ENCODE measurements around the gene EML6.

The EML6 gene

DNA sequence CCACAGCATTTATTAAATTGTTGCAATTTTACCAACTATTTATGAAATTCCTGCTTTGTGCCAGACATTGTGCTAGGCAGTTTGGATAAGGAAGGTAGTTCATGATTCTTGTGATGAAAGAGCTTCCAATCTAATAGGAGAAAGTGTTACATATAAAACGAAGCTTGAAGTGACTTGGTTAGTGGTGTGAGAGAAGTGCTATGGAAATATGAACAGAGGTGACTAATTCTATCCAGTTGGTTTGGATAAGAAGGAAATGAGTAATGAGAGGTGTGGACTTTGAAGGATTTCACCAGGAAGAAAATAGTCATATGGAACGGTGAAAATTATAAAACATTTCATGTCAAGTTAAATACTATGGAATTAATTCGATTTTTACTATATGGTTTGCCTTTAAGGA is 48.6 kb downstream of the EML6 start:
- TF ChIP-seq, protein P1, sequence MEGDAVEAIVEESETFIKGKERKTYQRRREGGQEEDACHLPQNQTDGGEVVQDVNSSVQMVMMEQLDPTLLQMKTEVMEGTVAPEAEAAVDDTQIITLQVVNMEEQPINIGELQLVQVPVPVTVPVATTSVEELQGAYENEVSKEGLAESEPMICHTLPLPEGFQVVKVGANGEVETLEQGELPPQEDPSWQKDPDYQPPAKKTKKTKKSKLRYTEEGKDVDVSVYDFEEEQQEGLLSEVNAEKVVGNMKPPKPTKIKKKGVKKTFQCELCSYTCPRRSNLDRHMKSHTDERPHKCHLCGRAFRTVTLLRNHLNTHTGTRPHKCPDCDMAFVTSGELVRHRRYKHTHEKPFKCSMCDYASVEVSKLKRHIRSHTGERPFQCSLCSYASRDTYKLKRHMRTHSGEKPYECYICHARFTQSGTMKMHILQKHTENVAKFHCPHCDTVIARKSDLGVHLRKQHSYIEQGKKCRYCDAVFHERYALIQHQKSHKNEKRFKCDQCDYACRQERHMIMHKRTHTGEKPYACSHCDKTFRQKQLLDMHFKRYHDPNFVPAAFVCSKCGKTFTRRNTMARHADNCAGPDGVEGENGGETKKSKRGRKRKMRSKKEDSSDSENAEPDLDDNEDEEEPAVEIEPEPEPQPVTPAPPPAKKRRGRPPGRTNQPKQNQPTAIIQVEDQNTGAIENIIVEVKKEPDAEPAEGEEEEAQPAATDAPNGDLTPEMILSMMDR (IDR thresholded peaks at IDR 0.05; ENCODE audit: low read depth, low read length): no peak
- H3K4me3 ChIP-seq (ENCODE audit: low read depth, low read length): no peak overlapping the region

DNA sequence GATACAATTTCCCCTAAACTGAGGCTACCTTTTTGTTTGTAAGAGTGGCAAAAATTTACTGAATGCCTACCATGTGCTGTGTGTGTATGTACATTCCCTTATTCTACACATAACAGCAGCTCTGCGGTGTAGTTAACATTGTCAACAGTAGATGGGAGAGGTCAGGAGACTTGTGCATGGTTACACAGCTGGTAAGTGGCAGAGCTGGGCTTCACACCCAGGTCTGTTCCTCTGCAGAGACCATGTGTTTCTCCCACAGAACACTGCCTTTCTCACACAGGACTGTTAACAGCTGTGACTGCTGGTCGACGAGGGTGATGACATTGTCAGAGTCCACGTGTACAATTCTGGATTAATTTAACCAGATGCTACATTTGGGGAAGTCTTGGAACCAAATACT is 49.1 kb downstream of the EML6 start:
- no peak overlapping the region for H3K4me3 ChIP-seq (ENCODE audit: low read depth, low read length)
- TF ChIP-seq, protein P1 (IDR thresholded peaks at IDR 0.05; ENCODE audit: low read depth, low read length): no peak

DNA sequence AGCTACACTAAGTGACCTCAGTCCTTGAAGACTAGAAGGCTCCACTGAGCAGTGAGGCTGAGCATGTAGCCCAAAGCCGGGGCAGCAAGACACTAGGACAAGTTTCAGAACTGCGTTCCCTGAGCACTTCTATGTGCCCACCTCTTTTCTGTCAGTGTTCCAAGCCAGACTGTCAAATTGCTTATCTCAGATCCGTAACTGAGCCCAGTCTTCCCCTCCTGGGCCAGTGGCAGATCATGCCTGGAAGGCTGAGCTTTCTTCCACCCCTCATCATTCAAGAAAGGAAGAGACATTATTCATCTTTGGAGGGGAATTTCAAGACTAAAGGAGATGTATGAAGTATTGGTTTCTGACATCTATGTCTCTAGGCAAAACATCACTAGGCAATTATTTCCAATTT is 49.8 kb downstream of the EML6 start:
- H3K4me3 ChIP-seq (ENCODE audit: low read depth, low read length): no peak overlapping the region
- TF ChIP-seq, protein P1 (IDR thresholded peaks at IDR 0.05; ENCODE audit: low read depth, low read length): no peak

DNA sequence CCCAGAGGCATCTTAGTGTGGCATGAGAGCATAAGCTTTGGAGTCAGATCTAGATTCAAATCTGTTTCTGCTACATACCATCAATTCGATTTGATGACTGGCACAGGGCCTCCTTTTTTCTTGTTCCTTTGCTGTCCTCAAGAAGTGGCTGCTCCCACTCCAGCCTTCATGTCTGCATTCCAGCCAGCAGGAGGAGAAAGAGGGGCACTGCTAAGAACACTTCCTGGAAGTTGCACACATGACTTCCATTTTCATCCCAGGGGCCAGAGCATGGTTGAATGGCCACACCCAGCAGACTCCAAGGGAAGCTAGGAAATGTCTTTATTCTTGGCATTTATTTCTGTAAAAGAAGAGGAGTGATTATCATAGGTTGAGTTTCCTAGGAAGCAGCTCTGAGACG is 50.4 kb downstream of the EML6 start:
- H3K4me3 ChIP-seq (ENCODE audit: low read depth, low read length): no peak overlapping the region
- TF ChIP-seq, protein P1 (IDR thresholded peaks at IDR 0.05; ENCODE audit: low read depth, low read length): no peak

DNA sequence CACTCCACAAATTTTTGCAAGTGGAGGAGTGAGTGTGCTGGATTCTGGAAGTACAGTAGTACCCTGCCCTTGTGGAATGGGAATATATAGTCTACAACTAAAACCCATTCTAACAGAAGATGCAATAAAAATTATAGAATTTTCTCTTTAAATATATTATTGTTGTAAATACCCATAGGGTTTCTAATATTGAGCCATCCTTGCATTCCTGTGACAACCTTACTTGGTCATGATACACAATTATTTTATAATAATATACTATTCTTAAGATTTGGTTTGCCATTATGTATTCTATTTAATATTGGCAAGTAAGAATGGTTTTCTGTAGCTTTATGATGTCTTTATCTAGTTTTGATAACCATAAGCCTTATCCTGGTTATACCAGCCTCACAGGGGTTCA is 52.2 kb downstream of the EML6 start:
- no peak overlapping the region for H3K4me3 ChIP-seq (ENCODE audit: low read depth, low read length)
- TF ChIP-seq, protein P1 (IDR thresholded peaks at IDR 0.05; ENCODE audit: low read depth, low read length): no peak

DNA sequence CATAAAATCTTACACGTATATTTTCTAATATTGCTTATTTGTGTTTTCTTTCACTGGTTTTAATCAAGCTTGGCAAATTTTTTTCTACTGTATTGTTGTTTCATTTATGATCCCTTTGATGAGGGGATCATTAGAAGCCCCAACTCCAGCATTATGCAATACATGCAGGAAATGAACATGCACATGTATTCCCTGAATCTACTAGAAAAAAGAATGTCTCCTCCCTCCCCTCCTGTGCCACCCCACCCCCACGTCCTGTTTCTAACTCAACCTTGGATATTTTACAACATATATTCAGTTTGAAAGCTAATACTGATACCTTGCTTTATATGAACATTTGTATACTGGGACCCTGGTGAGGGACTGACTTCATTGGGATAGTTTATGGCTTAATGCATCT is 53.0 kb downstream of the EML6 start:
- TF ChIP-seq, protein P1 (IDR thresholded peaks at IDR 0.05; ENCODE audit: low read depth, low read length): no peak
- H3K4me3 ChIP-seq (ENCODE audit: low read depth, low read length): no peak overlapping the region

DNA sequence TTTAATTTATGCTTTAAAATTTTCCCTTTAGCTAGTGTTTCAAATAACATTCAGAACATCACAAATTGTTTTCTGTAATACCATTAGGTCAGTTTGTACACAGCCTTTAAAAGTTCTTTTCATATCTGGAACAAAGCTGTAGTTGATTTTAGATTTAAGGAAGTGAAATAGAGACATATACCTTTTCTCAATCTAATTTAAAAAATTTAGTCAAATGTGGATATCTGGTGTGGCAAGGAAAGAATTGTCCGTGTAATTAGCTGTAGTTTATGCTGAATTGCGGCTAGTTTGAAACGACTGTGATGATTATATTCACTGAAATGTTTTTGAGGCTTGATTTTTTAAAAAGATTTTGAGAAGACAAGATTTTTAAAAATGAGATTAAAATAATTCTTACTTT is 59.9 kb downstream of the EML6 start:
- no peak overlapping the region for H3K4me3 ChIP-seq (ENCODE audit: low read depth, low read length)
- TF ChIP-seq, protein P1 (IDR thresholded peaks at IDR 0.05; ENCODE audit: low read depth, low read length): no peak
